NK-92 treated with Interleukin-12 subunit alpha and Interleukin-12 subunit beta, amount 100 ng/mL, for 24 hours (cell line): ENCODE measurements around the gene EPS15.
"Not testable (repeated sequence)": the region's sequence is repeated elsewhere in the genome, so short reads cannot be mapped to it uniquely, and the experiment has no call there.

Source experiments
- DNase-seq: peaks from one replicate; lab custom pipeline; 2025; lab: John Stamatoyannopoulos, UW

The EPS15 gene

DNA sequence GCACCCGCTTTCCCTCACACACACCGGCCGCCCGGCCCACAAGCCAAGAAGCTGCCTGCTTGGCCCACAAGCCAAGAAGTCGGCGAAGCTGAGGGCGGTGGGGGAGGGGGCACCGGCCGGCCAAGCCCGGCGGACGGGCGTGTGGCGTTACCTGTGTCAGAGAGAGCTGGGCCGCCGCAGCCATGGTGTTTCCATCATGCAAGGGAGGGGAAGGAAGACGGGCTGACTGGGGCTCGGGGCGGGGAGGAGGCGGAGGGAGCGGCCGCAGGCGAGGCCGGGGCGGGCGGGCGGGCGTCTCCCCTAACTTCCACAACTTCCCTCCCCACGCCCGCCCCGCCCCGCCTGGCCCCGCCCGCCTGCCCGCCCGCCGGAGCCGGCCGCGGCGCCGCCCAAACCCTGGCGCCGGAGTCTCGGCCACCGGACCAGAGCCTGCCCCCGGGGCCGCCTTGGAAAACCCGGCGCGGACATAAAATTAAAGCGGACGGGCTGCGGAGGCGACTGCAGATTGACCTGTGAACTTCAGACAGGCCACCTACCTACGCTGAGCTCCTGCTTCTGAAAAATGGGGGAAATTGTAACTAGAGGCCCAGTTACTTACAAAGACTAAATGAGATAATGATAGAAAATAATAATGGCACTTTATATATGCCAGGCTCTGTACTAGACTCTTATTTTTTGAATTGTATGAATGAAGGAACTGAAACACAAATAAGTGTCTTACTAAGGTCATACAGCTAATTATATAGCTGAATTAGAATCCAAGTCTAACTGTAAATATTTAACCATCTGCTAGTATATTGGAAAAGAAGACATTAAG, at the start of gene EPS15:
Gene EPS15 (minus strand): TSS at position 219 of the 817 bp plus-strand sequence. CDS start 35 bp downstream, at position 184.
- peak; percentile 92 for DNase-seq

DNA sequence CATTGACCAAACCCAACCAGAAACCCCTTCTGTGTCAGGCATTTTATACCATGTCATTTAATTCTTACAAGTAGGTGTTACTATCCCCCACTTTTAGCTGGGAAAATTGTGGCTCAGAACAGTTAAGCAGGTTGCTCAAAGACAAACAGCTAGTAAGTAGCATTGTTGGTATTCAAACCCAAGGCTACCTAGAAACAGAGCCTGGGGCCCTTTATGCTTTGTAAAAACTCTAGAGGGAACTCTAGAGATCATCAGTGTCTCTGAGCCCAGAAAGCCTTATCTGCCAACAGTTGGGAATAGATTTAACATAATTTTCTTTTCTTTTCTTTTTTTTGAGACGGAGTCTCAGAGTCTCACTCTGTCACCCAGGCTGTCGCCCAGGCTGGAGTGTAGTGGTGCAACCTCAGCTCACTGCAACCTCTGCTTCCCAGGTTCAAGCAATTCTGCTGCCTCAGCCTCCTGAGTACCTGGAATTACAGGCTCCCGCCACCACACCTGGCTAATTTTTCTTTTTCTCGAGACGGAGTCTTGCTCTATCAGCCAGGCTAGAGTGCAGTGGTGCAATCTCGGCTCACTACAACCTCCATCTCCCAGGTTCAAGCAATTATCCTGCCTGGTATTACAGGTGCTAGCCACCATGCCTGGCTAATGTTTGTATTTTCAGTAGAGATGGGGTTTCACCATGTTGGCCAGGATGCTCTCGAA, 49.3 kb upstream of the EPS15 start:
- no peak for DNase-seq

DNA sequence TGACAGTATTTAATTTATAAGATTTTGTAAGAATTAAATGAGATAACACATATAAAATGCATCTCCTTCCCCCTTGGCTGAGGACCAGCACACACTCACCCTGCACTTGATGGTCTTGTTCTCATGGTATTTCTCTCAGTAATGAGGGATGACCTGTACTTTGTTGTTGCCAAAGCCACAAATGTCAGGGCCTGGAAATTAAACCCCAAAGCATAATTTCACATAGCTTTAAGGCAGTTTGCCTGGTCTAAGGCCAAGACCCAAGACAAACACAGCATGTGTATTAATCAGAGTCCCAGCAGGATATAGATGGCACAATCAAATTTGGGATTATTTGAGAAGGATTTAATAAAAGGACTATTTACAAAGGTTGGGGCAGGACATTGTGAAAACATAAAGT, 48.6 kb upstream of the EPS15 start:
- DNase-seq = no peak

DNA sequence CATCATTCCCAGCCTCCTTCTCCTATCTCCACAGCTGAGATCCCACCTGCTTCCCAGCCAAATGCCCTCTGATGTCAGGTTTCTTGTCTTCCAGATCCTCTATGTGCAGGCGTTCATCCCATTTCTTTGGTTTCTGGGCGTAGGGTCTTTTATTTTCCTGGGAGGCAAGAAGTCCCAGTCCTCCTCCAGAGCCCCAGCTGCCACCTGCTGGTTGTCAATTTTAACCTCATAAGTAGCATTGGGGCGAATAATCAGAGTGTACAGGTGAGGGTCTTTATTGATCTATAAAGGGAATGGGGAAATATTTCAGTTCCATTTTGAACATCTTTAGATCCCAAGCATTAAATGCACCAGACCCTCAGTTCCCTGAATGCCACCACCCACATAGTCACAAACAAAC, 47.2 kb upstream of the EPS15 start:
- DNase-seq = no peak

DNA sequence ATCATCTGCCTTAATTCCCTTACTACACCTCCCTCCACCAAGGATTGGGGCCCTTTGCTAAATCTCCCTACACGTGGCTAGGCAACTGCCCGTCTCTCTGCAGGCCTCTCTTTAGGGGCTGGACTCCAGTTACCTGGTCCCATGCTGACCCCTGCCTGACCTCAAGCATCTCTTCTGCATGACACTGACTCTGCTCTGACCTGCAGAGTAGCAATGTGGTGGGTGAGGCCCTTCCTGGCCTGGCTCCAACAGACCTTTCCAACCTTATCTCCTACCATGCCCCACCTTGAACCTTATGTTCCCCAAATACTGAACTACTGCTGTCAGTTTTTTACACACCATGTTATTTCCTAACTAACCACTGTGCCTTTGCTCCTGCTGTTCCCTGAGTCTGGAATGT, 45.9 kb upstream of the EPS15 start:
- no peak for DNase-seq

DNA sequence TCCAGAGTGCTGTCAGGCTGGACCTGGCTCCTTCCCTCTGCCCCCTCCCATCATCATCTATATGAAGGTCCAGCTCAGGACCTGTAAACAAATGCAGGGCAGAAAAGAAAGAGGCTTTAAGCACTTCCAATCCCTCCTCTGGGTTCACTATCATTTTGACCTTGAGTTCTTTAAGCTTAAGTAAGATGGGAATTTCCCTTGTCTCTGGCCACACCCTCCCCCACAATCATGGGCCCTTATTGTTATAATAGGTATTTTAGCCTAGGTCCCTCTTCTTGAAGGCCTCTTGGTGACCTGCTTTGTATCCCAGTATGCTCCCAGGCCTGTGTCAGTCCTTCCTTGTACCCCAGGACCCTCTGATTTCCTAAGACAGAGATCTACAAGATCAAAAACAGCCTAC, 45.1 kb upstream of the EPS15 start:
- peak; percentile 25 for DNase-seq

DNA sequence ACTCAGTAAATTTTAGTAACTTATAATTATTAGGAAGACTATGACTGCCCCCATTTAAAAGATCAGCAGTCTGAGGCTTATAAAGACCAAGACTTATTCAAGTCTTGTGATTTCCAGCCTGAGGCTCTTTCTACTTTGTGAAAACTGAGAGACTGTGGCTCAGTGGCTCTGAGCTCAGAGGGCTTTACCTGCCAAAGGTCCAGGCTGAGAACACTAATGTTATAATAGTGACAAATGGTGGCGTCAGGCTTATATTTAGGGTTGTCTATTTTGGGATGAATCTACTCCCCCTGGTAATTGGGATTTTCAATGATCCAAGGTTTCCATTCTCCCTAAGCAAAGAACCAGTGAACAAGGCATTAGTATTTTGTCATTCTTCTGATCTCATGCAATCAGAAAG, 42.6 kb upstream of the EPS15 start:
- DNase-seq = no peak

DNA sequence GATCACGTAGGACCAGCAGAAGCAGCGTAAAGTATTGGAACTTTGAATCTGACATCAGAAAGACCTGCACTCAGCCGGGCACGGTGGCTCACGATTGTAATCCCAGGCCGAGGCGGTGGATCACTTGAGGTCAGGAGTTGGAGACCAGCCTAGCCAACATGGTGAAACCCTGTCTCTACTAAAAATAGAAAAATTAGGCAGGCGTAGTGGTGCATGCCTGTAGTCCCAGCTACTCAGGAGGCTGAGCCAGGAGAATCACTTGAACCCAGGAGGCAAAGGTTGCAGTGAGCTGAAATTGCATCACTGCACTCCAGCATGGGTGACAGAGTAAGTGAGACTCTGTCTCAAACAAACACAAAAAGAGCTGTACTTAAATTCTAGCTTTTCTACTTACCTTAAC, 41.8 kb upstream of the EPS15 start:
- not testable (repeated sequence) for DNase-seq

DNA sequence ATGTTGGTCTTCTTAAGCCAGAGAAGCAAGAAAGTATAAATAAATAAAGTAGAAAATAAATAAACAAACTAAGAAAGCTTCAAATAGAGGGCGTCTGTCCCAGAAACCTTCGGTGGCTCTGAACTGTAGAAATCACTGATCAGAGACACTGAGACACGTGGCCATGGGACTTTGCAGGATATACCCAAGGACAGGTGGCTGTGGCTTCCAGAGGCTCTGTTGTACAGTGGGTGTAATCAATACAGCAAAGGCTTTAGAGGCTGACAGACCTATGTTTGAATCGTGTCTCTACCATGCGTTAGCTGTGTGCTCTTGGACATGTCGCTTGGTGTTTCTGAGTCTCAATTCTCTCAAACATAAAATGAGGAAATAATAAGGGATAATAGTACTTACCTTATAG, 41.0 kb upstream of the EPS15 start:
- DNase-seq = no peak

DNA sequence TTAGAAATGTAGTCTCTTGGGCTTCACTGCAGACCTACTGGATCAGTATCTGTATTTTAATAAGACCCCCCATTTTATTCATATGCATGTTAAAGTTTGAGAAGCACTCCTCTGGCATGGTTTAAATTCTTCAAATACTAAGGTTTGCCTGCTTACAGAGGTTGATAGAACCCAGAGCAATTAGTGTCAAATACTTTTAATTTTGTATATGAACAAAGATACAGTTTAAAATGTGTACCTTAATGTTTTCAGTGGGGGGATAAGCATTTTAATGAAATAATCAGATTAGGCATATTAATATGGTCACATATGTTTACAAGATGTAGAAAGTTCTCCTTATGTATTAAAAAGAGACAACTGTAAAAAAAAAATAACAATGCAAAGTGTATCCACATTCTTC, 40.4 kb upstream of the EPS15 start:
- DNase-seq = no peak

DNA sequence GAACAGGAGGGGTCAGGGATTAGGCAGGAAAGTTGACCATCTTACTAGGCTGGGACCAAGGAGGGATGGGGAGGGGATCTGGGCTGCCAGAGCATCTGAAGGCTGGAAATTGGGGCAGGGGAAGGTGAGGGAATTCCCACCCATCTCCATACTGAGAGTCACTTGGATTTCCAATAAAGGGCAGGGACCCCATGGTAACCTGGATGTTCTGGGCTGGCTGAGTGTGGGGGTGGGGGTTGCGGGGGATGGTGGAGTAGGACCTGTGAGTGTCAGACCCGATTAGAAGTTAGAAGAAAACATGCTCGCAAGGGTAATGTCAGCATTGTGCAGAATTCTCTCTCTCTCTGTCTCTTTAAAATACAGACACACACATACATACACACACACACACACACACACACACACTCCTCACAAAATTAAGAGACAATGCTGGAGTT, 40.0 kb upstream of the EPS15 start:
- DNase-seq = no peak

DNA sequence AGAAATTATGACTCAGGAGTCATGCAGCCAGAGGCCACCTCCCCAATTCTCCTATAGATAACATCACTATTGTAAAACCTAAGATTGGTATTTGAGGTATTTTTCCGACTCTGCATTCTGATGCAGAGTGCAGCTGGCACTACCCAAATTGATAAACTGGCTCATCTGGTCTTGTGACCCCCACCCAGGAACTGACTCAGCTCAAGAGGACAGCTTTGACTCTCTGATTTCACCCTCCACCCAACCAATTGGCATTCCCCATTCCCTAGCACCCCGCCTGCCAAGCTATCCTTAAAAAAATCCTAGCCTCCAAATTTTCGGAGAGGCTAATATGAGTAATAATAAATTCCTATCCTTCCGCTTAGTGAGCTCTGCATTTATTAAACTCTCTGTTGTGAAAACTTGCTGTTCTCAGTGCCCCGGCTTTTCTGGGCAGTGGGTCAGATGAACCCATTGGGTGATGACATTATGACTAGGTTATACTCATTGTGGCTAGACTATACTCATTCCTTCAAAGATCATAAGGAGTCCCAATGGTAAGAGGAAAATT, 39.4 kb upstream of the EPS15 start:
- DNase-seq = no peak

DNA sequence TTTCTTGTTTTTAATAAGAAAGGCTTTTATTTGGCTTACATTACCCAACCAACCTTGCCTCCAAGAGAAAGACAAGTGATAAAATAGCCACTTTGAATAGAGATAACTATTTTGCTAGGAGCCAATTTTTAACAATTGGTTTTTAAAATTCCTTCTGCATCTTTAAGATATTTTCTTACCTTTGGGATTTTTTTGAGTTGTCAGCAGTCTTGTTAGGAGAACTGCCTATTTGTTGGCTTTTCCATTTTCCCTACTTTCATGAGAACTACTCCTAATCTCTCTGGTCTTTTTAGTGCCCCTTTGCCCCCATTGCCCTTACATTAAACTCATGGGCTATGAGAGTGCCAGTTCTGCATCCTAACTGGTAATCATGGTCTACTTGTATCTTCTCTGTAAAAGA, 38.1 kb upstream of the EPS15 start:
- DNase-seq = no peak

DNA sequence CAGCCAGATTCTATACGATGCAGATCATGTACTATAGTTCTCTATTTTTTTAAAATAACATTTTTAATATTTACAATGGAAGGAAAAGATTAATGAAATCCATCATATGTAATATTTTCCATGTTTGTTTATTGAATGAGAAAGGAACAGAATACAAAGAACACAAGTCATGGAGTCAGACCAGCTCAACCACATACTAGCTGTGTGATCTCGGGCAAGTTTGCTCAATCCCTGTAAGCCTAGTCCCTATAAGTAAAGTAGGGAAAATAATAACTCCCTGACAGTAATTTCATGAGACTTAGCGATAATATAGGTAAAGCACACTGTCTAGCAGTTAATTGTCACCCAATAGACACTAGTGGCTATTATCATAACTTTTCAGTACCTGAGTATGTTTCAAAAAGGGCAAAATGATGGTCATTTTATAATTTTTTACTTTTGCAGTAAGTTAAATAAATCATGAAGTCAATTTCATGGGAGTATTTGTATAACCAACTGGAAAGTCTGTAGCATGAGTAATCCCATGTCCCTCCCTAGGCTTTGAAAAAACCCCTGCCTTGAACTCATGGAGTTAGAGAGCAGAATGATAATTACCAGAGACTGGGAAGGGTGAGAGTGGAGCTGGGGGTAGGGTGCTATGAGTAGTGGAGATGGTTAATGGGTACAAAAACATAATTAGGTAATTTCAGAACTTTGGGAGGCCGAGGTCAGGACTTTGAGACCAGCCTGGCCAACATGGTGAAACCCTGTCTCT, 37.0 kb upstream of the EPS15 start:
- no peak for DNase-seq

DNA sequence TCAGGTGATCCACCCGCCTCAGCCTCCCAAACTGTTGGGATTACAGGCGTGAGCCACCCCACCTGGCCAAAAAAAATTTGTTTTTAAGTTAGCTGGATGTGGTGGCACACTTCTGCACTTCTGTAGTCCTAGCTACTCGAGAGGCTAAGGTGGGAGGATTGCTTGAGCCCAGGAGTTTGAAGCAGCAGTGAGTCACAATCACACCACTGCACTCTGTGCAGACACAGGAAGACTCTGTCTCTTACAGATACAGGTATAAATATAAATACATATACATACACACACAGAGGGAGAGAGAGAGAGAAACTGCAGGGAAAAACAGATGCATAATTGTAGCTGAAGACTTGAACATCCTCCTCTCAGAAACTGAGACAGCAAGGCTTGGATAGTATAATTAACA, 34.8 kb upstream of the EPS15 start:
- no peak for DNase-seq

DNA sequence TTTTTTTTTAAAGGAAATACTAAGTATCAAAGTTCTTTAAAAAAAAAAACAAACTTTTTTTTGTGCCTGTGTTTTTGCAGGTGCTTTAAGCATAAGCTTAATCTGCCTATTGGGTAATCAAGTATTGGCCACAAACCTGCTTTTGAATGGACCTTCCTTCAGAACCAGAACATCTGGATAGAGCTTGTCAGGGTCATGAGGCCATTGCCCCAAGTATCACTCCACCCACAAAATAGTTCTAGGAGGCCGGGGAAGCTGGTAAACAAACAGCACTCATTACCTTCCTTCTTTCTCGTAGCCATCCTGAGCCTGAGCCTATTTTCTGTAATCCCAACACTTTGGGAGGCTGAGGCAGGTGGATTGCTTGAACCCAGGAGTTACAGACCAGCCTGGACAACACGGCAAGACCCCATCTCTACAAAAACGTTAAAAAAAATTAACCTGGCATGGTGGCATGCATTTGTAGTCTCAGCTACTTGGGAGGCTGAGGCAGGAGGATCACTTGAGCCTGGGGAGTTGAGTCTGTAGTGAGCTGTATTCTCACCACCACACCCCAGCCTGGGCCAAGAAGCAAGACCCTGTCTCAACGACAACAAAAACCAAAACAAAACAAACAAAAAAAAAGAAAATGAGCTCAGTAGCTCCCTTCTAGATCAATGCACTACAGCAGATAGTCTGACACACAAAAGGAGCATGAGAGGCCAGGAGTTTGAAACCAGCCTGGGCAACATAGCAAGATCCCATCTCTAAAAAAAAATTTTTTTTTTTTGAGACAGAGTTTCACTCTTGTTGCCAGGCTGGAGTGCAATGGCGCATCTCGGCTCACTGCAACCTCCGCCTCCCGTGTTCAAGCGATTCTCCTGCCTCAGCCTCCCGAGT, 34.1 kb upstream of the EPS15 start:
- DNase-seq = no peak

DNA sequence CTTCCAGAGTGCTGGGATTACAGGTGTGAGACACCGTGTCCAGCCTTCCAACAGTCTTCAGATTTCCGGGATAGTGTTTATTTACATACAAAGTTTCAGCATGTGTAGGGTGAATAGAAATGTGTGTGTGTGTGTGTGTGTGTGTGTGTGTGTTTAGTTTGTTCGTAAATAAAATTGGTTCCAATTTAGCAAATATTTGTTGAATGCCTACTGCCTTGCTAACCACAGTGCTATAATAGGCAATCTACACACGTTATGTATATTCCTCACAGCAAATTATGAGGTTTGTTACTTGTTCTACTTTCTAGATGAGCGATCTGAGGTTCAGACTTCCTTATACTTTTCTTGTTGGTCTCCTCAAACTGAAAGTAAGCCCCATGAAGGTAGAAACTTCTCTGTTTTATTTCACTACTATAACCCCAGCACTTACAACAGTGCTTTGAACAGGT, 32.8 kb upstream of the EPS15 start:
- DNase-seq = no peak

DNA sequence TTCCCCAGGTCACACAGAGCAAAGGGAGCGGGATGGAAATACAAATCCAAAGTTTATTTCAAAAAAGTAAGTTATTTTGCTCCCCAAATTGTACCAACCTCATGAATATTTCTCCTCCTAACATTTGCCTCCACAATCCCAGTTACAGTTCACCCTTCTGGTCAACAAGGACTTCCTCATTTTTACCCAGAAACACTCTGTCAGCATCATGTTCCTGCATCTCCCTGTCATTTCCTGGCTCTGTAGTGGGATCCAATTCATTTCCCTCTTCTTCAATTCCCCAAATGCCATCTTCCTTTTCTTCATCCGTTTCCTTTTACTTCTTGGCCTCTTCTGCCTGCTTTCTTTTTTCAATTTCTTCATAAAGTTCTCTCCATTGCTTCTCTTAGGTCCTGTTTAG, 32.0 kb upstream of the EPS15 start:
- no peak for DNase-seq

DNA sequence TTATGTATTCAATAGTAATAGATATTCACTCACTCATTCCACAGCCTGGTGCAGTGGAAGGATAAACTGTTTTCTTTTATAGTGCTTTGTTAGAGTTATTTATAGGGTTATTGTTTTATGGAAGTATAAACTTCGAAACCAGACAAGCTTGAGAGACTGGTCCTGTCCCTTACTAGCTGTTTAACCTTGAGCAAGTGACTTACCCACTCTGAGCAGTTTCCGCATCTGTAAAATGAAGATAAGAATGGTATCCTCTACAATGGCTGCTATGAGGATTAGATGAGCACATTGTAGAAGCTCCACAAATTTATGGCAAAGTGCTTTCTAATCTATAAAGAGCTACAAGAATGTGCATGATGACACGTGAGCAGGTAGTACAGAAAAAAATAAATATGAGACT, 30.8 kb upstream of the EPS15 start:
- no peak for DNase-seq

DNA sequence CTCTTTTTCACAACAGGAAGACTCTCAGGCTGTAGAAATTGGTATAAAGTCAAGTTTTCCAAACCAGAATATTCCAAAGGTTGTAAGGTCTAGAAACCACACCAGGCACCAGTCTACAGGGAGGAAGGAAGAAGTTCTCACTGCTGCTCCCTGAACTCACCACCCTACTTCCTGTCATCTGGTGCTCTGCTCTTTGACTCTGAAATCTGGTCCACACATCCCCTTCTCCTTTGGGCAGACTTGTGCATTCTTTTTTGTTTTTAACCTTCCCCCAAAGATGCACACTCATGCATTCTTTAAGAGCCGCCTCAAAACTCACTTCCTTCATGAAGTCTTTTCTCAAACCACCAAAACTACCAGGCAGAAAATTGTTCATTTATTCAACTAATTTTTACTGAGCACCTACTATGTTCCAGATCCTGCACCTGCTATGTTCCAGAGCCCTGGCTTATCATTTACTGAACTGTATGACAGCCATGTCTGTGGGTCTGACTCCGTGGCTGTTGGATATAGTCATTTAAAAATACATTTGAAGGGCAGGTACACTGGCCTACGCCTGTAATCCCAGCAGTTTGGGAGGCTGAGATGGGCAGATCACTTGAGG, 30.1 kb upstream of the EPS15 start:
- no peak for DNase-seq

DNA sequence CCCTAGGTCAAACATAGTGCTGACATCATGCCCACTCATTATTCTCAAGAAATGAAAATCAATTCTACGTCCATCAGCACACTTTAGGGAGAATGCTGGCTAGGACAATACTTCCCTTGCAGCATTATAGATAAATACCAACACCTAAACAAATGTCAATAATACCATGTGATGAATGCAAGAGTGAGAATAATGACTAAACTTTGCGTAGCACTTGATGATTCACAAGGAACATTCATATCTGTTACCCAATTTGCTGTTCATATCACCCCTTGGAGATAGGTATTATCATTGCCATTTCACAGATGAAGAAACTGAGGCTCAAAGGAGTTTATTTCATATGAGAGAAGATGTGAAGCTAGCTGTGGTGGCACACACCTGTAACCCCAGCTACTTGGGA, 24.8 kb upstream of the EPS15 start:
- DNase-seq = no peak
